Lower leg skin (tissue), 4 donors: ENCODE data around the gene SH2D2A. TPM values are rescaled to one million over a fixed set of nuclear protein-coding genes. Genes with fewer than 3 reads are reported as not detected.

Source experiments
- DNase-seq, 2 donors: peaks; one replicate each; pipeline ENCODE4 v3.0.0-alpha.2; 2019; ENCODE audit warnings: low spot score in 2 of 2
- H3K4me3 ChIP-seq: fragments of 200-600 bp; sonication (generic); 2 replicates; pipeline ENCODE4 v1.5.1; 2017; ENCODE audit warnings: mild to moderate bottlenecking, low read depth; ENCODE audit not compliant: poor library complexity, severe bottlenecking
- POLR2A ChIP-seq, 2 donors: fragments of 450-650 bp; IDR thresholded peaks; one replicate each; pipeline ENCODE4 v1.6.1; 2016 to 2017; ENCODE audit warnings: antibody characterized with exemption in 2 of 2, mild to moderate bottlenecking in 1 of 2, moderate library complexity in 1 of 2
- WGBS, 2 donors: methylation state at CpG; one replicate each; pipeline ENCODE4 v1.1.5; 2018; 5-methylcytosine and 5-hydroxymethylcytosine counted together
- intact Hi-C: fragments of 100-400 bp; cut with DNase I; formaldehyde crosslinking; loops from one replicate; pipeline ENCODE4 v1.15.0; 2023; ENCODE audit warnings: low total_unique reads
- total RNA-seq, 4 donors: library from RNA; depleted of rRNA; stranded (reverse); fragments of >200 nt; gene quantifications; one replicate each; pipeline ENCODE4 v1.1.0, GENCODE V29; 2016
- TF ChIP-seq, protein P1 (sequence below), 3 donors: fragments of 450-650 bp; IDR thresholded peaks; one replicate each; pipeline ENCODE4 v1.5.1; 2016; ENCODE audit warnings: antibody characterized with exemption in 3 of 3, mild to moderate bottlenecking in 3 of 3, moderate library complexity in 2 of 3

The SH2D2A gene
- total RNA-seq, 4 donors from 2014 or later = 1.5 TPM; not detected in 3

DNA sequence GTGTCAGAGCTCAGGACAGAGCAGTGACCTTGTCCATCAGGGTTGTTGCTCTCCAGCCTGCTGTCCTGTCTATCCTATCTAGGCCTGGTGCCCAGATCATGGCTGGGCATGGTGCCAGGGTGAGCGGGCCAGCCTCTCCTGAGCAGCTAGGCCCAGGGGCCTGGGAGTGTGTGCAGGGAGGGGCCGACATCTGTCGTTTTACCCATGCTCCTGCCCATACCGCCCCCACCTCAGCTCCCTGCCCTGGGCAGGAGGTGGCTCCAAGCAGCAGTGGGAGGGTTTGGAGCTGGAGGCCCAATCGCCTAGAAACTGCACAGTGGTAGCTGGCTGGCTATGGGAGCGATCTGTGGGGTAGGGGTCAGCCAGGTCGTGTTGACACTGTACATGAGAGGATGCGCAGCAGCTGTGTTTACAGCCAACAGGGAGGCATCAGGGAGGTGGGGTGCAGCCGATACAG lies 35.8 kb upstream of the SH2D2A start:
- intact Hi-C loops = no loop called here
- no peak overlapping the region for H3K4me3 ChIP-seq
- 43 to 49% methylated on average over 5 to 9 of the region's 9 CpGs for WGBS, 2 donors
- TF ChIP-seq, protein P1, sequence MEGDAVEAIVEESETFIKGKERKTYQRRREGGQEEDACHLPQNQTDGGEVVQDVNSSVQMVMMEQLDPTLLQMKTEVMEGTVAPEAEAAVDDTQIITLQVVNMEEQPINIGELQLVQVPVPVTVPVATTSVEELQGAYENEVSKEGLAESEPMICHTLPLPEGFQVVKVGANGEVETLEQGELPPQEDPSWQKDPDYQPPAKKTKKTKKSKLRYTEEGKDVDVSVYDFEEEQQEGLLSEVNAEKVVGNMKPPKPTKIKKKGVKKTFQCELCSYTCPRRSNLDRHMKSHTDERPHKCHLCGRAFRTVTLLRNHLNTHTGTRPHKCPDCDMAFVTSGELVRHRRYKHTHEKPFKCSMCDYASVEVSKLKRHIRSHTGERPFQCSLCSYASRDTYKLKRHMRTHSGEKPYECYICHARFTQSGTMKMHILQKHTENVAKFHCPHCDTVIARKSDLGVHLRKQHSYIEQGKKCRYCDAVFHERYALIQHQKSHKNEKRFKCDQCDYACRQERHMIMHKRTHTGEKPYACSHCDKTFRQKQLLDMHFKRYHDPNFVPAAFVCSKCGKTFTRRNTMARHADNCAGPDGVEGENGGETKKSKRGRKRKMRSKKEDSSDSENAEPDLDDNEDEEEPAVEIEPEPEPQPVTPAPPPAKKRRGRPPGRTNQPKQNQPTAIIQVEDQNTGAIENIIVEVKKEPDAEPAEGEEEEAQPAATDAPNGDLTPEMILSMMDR (IDR thresholded peaks at IDR 0.05) = no peak
- TF ChIP-seq POLR2A (IDR thresholded peaks at IDR 0.05) = no peak
- no peak for DNase-seq

DNA sequence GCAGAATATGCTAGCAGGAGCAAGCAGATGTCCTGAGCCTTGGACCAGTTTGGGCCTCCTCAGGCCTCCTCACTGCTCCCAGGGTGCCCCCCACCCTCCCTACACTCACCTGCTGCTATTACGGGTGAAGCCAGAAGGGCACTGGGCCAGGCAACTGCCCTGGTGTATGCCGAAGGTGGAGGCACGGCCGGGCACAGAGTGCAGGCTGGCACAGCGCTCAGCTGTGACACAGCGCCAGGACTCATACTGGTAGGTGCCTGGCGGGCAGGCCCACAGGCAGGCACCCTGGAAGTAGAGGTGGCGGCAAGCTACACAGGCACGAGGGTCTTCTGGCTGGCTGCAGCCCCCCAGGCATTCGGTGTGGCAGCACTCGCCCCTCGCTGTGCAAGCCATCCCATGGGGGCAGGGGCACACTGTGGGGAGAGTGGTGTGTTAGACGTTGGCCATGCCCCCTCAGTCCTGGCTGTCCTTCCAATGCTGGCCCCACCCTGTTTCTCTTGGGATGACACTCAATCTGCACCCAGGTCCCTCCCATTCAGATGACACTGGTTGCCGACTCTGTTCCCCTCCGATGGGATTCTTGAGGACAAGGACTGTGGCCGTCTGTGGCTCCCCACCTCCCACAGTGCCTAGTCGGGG lies 35.2 kb upstream of the SH2D2A start:
- intact Hi-C loops = no loop called here
- H3K4me3 ChIP-seq = no peak overlapping the region
- no peak for TF ChIP-seq POLR2A (IDR thresholded peaks at IDR 0.05)
- TF ChIP-seq, protein P1 (IDR thresholded peaks at IDR 0.05) = no peak
- DNase-seq = no peak
- WGBS, 2 donors = 55 to 61% methylated on average over 9 to 15 of the region's 17 CpGs

DNA sequence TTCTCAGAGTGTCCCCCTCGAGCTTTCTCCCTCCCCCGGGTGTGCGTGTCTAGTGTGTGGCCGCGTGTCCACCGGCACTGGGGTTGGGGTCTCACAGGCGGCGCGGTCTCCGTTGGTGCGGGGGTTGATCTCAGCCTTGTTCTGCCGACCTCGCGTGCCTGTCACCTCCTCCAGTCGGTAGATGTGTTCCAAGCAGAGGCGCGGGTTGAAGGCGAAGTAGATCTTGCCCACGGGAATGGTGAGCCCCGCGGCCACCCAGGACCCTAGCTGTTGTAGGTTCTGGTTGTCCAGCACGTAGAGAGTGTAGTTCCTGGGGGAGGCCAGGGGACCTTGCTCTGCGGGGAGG lies 32.5 kb upstream of the SH2D2A start:
- TF ChIP-seq, protein P1 (IDR thresholded peaks at IDR 0.05) = no peak
- no peak for TF ChIP-seq POLR2A (IDR thresholded peaks at IDR 0.05)
- H3K4me3 ChIP-seq = no peak overlapping the region
- no peak for DNase-seq
- 30 to 36% methylated on average over 20 to 22 of the region's 23 CpGs for WGBS, 2 donors
- intact Hi-C loops = no loop called here

DNA sequence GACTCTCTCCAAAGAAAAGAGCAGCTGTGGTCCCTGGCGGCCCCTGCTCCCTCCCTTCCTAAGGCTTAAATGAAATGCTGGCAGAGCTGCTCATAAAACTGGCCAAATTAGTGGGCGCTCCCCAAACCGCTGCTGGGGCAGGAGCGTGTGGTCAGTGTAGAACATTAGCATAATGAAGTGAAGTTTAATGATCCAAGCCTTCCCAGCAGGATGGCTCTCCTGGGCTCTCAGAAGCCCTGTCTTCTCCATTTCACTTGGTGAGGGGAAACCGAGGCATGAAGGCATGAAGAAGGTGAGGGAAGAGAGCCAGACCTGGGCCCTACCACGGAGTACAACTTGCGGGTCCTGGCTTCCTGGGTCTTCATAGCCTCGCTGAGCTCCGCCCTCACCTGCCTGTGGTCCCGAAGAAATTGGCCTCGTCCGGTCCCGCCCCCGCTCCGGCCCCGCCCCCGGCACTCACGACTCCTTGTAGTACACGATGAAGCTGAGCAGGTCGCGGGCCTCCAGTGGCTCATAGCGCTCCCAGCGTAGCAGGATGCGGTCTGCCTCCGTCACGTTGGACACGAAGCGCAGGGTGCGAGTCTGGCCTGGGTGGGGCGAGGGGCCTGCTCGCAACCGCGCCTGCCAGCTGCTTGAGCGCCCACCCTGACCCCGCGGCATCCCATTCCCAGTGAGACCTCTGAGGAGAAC lies 32.0 kb upstream of the SH2D2A start:
- TF ChIP-seq, protein P1 (IDR thresholded peaks at IDR 0.05) = no peak
- no peak for TF ChIP-seq POLR2A (IDR thresholded peaks at IDR 0.05)
- WGBS, 2 donors = 18 to 19% methylated on average over 22 to 24 of the region's 36 CpGs
- no peak overlapping the region for H3K4me3 ChIP-seq
- DNase-seq = no peak
- intact Hi-C loops = no loop called here

DNA sequence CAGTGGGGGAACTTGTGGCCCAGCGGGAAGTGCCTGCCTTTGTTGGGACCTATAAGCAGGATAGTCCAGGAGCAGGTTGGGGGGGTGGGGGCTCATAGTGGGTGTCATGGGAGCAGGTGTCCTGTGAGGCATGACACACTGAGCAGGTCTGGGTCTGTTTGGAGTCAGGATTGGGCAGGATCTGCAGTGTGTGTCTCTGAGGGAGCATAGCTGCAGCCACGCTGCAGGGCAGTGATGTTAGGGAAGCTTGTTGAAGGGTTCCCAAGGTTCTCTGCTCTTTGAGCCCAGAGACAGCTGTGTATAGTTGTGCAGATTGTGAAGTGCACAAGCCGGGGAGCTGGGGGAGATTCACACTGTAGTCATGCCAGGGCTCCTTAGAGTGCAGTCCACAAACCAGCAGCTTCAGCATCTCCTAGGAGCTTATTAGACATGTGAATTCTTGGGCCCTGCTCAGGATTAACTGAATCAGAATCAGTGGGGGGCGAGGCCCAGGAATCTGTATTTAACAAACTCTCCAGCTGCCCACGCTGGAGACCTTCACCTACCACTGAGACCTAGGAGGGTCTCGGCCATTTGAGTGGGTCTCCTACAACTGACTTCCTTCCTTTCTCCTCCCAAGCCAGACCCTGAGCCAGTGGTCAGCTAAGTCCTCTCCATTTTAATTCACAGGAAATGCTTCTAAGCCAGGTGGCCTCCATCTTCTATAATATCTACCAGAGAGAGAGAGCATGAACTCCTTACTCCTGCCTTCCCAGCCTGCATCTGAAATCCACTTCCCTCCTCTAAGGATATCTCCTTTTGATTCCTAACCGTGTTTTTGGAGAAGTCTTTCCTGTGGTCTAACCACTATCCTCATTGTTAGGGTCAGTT lies 31.2 kb upstream of the SH2D2A start:
- TF ChIP-seq, protein P1 (IDR thresholded peaks at IDR 0.05) = no peak
- TF ChIP-seq POLR2A (IDR thresholded peaks at IDR 0.05) = no peak
- WGBS, 2 donors = 79 to 81% methylated on average over 7 of the region's 7 CpGs
- H3K4me3 ChIP-seq = no peak overlapping the region
- DNase-seq = no peak
- intact Hi-C loops = no loop called here
